ENCODE results near the gene RFTN1. TPM values are rescaled to one million over a fixed set of nuclear protein-coding genes. Genes with fewer than 3 reads are reported as not detected.

The RFTN1 gene
- total RNA-seq, 1 donor from 2014 or later, result 20.9 TPM

- ATAC-seq (peak; percentile 69), DNase-seq (ENCODE audit: low spot score) (no peak)
These were observed 20.6 kb upstream of the RFTN1 start for GRCh38 chr3:16533928-16534574.

- DNase-seq (ENCODE audit: low spot score) (no peak), ATAC-seq (no peak)
These were observed 15.8 kb upstream of the RFTN1 start for GRCh38 chr3:16529264-16529663.

DNA sequence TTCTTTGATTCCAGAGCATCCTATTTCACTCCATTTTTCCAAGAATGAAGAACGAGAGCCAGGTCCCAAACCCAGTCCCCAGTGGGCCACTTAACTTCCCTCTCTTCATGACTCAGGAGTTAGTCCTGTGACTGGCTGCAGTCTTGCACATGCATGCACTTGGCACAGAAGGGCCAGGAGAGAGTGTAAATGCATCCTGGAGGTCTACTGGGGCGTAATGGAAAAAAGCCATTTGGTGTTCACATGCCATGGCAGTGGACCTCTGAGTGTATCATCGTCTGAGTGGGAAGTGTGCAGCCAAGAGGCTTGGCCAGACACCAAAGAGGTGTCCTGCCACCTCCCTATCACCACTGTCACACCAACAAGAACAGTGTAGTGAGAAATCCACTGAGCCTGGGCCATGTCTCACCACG, 15.1 kb upstream of the RFTN1 start:
- DNase-seq (ENCODE audit: low spot score) (no peak), ATAC-seq (peak; percentile 70)

DNA sequence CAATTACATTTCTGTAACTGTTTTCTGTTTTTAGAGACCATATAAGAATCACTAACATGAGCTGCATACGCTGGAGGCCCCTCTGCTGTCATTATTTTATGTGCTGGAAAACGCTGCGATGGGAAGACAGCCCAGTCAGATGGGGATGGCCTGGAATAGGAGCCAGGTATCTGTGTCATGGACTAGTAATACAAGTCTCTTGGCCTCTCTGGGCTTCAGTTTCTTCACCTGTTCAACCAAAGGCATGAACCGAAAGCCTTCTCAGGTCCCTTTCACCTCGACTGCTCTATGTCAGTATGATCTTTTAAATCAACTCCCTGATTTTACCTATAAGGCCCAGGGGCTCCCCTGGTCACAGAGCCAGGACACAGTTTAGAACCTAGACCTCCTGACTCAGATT, 14.6 kb upstream of the RFTN1 start:
- ATAC-seq (no peak), DNase-seq (ENCODE audit: low spot score) (no peak)

GRCh38 chr3:16524196-16524595, 10.7 kb upstream of the RFTN1 start:
- no peak for ATAC-seq

GRCh38 chr3:16523778-16524177, 10.3 kb upstream of the RFTN1 start:
- no peak for DNase-seq (ENCODE audit: low spot score)
- no peak for ATAC-seq

More at GRCh38 chr3:16524196-16524595, 10.7 kb upstream of the RFTN1 start:
- DNase-seq (ENCODE audit: low spot score), result no peak

DNA sequence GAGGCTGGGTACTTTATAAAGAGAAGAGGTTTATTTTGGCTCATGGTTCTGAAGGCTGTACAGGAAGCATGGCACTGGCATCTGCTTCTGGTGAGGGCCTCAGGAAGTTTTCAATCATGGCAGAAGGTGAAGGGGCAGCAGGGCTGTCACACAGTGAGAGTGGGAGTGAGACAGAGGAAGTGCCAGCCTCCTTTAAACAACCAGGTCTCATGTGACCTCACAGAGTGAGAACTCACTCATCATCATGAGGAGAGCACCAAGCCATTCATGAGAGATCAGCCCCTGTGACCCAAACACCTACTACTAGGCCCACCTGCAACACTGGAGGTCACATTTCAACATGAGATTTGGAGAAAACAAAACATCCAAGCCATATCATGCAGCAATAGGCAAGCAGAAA, 9.3 kb upstream of the RFTN1 start:
- no peak for DNase-seq (ENCODE audit: low spot score)
- no peak for ATAC-seq

GRCh38 chr3:16520970-16521881, 7.7 kb upstream of the RFTN1 start:
- no peak for DNase-seq (ENCODE audit: low spot score)
- ATAC-seq, result no peak

GRCh38 chr3:16520241-16520969, 6.9 kb upstream of the RFTN1 start:
- DNase-seq (ENCODE audit: low spot score) (no peak), ATAC-seq (no peak)

- peak; percentile 65 for ATAC-seq
These were observed 3.4 kb upstream of the RFTN1 start for GRCh38 chr3:16516695-16517481.

GRCh38 chr3:16515885-16516420, 2.5 kb upstream of the RFTN1 start:
- ATAC-seq, result no peak
- DNase-seq (ENCODE audit: low spot score), result no peak

More at GRCh38 chr3:16516695-16517481, 3.4 kb upstream of the RFTN1 start:
- DNase-seq (ENCODE audit: low spot score), result peak; percentile 55

- ATAC-seq (no peak), DNase-seq (ENCODE audit: low spot score) (no peak)
These were observed 1.4 kb upstream of the RFTN1 start for GRCh38 chr3:16514755-16515353.

DNA sequence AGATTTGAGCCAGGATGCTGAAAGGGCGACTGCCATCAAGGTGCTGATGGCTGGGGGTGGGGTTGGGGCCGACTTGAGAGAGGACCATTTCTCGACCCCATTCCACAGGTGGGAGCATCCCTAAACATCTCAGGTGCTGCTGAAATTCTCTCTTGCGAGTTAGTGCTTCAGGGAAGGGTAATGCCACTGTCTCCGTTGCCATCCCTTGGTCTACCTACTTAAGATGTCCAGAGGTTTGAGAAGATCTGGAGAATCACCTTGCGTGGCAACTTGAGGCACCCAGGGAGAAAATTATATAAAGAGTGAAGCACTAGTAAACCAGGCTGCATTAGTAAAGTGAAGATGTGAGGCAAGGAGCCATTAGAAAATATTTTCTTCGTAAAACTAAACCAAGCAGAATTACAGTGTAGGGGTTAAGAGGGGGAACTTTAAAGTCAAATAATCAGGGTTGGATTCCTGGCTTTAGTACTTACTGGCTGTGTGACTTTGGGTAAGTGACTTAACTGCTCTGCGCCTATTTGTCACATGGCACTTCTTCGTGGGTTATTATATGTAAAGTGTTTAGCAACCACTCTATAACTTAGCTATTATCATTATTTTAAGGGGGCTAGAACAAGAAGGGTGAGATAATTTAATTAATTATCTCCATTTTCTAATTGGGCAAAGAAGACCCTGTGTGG, 662 bp upstream of the RFTN1 start:
- DNase-seq (ENCODE audit: low spot score) (no peak), ATAC-seq (no peak)

DNA sequence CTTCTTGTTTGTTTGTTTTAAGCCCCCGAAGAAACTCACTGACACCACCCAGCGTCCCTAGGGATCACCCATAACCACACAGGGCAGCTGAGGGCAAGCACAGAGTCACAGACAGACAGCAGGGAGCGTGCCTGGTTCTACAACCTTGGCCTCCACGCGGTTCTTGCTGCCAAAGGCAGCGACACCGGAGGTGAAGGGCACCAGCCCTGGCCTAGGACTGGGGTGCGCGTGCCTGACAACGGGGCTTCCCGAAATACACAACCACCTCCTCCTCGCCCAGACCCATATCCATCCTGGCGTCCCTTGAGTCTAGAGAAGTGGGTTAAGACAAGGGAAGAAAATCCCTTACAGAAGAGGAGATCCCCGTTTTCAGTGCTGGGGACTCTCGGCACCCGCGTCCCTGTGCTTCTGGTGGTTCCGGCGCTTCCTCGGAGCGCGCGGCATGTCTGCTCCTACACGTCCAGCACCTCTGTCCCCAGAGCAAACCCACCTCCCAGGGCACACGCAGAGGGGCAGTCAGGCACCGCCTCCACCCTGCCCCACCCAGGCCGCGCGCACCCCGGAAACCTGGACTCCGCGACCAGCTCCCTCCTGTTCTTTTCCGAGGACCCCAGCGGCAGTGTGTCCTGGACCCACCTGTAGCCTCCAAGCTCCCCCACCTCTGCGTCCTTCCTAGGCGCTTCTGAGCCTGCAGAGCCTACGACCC, 911 bp downstream of the RFTN1 start:
- ATAC-seq (peak; percentile 84), DNase-seq (ENCODE audit: low spot score) (peak; percentile 83)

DNA sequence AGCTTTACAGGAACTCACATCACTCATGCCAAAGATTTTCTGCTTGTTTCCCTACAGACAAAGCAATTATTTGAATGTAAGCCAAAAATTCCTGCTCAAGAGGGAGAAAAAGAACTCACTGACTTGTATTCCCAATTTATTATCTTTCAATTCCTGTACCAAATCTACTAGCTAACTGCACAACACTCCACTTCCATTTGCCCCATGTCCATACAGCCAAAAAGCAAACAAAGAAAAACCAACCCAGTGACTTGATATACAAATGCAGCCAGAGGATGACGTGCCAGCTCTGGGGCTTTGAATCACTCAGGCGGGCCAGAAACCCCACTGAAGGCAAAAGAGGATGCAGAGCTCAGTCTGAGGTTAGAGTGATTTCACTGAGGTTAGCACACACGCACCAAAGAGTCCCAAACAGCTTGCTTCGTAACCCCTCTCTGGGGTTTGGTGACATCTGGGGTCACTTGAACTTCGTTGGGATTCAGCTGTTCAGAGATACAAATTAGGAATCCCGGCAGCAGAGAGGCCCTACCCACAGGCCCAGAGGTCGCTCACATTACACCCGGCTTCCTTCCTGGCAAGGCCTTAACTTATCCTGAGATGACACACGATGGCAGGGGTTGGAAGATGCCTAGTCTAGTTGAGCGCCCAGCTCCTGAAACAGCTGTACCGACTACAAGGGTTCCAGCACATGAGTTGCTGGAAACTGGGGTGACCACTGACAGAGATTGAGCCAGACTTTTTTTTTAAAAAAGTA, 1.6 kb downstream of the RFTN1 start:
- peak; percentile 58 for DNase-seq (ENCODE audit: low spot score)
- peak; percentile 43 for ATAC-seq

DNA sequence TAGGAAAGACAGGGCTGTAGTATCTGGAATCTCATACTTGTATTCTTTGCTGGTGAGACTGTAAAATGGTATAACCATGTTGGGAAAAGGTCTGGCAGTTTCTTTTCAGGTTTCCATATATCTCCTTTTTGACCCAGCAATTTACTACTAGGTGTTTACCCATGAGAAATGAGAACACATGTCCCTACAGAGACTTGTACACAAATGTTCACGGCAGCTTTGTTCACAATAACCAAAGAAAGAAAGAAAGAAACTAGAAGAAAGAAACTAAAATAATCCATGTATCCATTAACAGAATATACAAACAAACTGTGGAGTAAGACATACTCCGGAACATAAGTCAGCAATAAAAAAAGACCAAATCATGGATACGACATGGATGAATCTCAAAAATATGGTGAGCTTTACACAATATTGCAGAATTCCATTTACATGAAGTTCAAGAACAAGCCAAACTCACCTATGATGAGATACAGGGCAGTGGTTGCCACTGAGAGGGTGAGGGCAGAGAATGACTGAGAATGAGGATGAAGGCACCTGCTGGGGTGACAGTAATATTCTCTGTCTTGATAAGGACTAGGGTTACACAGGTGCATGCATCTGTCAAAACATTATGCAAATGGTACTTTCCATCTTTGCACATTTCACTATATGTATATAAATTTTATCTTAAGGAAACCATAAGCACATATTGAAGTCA, 2.7 kb downstream of the RFTN1 start:
- DNase-seq (ENCODE audit: low spot score), result no peak
- no peak for ATAC-seq

Data from left lobe of liver (tissue), 2 donors.